Endothelial cell of hepatic sinusoid (primary cell): ENCODE data around the gene TPI1.

Source experiments
- in situ Hi-C: cut with HindIII; loops from 2 replicates; pipeline ENCODE4 v1.10.0; 2017; ENCODE audit warnings: low sequenced_read_pairs

Gene TPI1

DNA sequence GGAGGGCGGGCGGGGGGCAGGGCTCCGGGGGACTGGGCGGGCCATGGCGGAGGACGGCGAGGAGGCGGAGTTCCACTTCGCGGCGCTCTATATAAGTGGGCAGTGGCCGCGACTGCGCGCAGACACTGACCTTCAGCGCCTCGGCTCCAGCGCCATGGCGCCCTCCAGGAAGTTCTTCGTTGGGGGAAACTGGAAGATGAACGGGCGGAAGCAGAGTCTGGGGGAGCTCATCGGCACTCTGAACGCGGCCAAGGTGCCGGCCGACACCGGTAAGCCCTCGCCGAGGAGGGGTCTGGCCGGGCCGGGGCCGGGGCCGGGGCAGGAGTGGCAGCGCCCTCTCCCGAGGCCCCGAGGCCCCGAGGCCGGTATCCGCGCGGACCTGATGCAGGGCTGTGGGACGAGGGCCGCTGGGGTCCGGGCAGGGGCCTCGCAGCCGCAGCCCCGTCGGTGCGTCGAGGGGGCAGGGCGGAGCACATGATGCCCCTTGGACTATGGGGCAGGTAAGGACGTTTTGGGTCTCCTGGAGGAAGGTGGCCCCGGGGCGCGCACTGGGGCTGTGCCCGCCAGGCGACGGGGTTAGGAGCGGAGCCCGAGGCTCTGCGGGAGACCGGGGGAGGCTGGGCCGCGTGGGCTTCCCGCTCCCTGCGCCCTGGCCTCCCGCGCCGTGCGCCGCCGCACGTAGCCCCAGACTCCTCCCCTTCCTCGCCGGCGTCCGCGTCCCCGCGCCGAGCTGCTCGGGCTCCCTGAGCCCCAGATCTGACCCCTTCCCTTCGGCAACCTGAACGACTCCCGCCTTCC lies at the start of gene TPI1:
Gene TPI1 (plus strand): TSS at position 119 of the 798 bp plus-strand sequence. CDS start 36 bp downstream, at position 155.
- in situ Hi-C loops, result no loop called here

DNA sequence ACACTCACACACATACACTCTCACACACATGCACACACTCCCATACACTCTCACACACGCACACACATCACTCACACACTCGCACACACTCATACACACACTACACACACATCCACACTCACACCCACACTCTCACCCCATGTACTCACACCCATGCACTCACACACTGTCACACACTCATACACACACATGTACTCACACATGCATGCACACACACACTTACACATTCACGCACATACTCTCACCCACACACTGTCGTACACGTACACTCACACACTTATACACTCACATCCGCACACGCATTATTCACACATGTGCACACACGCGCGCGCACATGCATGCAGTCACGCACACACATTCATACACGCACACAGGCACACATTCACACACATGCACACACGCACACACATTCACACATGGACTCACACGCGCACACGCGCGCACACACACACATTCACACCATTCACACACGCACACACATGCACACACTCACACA lies 49.6 kb upstream of the TPI1 start:
- in situ Hi-C loops, result no loop called here

DNA sequence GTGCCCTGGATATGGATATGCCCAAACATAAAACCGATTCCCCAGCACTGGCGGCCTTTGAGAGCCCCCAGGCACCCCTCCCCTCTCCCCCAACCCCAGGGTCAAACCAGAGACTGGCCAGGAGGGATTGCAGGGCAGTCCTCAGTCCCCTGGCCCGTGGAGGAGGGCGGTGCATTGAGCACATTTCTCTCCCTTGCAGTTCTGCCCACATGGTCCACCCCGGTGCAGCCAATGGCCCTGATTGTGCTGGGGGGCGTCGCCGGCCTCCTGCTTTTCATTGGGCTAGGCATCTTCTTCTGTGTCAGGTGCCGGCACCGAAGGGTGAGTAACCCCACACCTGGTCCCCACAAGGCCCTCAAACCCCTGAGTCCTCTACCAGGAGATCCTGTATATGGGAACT lies 49.1 kb upstream of the TPI1 start:
- in situ Hi-C loops, result no loop called here

DNA sequence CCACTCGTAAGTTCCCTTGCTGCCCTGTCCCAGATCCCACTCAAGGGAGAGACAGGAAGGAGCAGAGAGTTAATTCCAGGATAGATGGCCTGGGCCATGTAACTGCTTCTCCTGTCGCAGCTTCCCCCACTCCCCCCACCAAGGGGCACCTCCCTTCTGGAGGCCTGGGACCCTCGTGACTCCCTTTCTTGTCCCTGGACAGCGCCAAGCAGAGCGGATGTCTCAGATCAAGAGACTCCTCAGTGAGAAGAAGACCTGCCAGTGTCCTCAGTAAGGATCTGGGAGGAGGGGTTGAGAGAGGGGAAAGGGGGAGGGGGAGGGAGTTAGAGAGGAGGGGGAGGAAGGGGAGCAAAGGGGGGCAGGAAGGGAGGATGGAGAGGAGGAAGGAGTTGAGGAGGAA lies 48.7 kb upstream of the TPI1 start:
- in situ Hi-C loops, result no loop called here

DNA sequence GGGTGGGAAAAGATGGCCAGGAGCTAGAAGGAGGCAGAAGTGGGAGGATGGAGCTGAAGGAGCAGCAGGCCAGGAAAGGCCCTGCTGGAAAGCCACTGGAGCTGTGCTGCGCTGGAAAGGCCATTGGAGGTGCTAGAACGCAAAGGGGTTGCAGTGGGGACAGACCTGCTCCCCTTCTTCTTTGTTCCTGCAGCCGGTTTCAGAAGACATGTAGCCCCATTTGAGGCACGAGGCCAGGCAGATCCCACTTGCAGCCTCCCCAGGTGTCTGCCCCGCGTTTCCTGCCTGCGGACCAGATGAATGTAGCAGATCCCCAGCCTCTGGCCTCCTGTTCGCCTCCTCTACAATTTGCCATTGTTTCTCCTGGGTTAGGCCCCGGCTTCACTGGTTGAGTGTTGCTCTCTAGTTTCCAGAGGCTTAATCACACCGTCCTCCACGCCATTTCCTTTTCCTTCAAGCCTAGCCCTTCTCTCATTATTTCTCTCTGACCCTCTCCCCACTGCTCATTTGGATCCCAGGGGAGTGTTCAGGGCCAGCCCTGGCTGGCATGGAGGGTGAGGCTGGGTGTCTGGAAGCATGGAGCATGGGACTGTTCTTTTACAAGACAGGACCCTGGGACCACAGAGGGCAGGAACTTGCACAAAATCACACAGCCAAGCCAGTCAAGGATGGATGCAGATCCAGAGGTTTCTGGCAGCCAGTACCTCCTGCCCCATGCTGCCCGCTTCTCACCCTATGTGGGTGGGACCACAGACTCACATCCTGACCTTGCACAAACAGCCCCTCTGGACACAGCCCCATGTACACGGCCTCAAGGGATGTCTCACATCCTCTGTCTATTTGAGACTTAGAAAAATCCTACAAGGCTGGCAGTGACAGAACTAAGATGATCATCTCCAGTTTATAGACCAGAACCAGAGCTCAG lies 48.0 kb upstream of the TPI1 start:
- in situ Hi-C loops, result no loop called here

GRCh38 chr12:6820166-6820565 lies 47.2 kb upstream of the TPI1 start:
- in situ Hi-C loops, result no loop called here

DNA sequence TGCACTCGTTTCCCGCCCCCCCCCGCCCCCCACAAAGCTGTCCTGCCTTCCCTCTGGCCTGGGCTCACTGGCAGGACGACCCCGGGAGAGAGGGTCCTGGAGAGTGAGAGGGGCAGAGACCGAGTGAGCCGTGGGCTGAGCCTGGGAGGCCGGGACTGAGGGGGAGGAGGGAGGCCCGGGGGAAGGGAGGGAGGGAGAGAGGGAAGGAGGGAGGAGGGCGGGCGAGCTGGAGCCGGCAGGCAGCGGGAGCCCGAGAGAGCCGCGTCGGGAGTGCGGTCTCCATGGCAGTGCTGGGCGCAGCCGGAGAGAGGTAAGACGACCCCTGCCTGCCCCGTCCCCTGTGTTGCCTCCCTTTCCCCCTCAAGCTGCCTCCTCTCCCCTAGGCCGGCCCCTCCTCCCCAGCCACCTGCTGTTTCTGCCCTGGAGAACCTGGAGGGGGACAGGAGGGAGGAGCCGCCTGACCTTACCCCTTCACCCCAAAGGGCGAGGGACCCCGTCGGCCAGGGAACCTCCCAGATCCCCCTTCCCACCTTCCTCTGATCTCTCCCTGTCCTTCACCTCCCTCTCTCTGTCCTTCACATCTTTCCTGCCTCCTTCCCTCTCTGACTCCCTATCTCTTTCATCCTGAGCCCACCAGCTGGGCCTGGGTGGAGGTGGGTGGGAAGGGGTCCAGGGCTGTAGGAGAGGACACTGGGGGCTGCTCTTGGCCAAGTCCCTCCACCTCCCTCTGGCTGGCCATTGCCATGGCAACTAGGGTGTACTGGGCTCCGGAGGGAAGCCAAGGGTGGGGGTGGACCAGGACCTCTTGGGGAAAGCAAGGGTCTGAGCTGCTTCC lies 45.5 kb upstream of the TPI1 start, which contains the start of gene GPR162:
Gene GPR162 (plus strand): TSS at position 231 of the 835 bp plus-strand sequence. CDS start 2,078 bp downstream, outside the sequence.
- in situ Hi-C loops, result no loop called here

GRCh38 chr12:6822426-6823135 lies 44.8 kb upstream of the TPI1 start:
- in situ Hi-C loops, result no loop called here

GRCh38 chr12:6823182-6824084 lies 43.9 kb upstream of the TPI1 start:
- in situ Hi-C loops, result no loop called here

- in situ Hi-C loops, result no loop called here
These were observed 43.1 kb upstream of the TPI1 start for GRCh38 chr12:6824085-6824775.

GRCh38 chr12:6824901-6825381 lies 42.4 kb upstream of the TPI1 start:
- in situ Hi-C loops, result no loop called here

DNA sequence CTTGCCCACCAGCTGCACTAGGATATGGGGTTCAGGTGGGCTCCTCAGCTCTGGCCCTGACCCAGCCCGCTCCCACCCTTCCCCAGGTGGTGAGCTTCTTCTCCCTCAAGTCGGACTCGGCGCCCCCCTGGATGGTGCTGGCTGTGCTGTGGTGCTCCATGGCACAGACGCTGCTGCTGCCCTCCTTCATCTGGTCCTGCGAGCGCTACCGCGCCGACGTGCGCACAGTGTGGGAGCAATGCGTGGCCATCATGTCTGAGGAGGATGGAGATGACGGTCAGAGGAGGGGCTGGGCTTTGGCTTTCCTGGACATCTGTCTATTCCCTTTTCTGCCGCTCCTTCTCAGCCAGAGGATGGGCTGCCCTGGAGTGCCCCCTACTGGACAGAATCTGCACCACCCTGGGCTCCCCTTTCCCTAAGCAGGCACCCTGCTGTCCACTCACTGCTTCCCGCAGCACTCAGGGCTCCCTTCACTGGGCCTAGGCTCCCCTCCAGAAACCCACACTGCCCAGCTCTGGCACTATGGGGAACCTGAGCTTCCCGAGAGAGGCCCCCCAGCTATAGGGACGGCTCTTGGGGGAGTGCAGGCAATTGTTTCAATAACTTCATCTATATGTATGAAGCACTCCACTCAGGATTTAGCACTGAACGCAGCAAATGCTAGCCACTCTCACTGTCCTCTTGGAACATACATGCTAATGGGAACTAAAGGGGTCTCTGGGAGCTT lies 41.8 kb upstream of the TPI1 start:
- in situ Hi-C loops, result no loop called here

- in situ Hi-C loops, result no loop called here
These were observed 41.1 kb upstream of the TPI1 start for GRCh38 chr12:6826125-6826733.

- in situ Hi-C loops, result no loop called here
These were observed 40.4 kb upstream of the TPI1 start for GRCh38 chr12:6826734-6827436.

- in situ Hi-C loops, result no loop called here
These were observed 39.9 kb upstream of the TPI1 start for GRCh38 chr12:6827437-6827911.

DNA sequence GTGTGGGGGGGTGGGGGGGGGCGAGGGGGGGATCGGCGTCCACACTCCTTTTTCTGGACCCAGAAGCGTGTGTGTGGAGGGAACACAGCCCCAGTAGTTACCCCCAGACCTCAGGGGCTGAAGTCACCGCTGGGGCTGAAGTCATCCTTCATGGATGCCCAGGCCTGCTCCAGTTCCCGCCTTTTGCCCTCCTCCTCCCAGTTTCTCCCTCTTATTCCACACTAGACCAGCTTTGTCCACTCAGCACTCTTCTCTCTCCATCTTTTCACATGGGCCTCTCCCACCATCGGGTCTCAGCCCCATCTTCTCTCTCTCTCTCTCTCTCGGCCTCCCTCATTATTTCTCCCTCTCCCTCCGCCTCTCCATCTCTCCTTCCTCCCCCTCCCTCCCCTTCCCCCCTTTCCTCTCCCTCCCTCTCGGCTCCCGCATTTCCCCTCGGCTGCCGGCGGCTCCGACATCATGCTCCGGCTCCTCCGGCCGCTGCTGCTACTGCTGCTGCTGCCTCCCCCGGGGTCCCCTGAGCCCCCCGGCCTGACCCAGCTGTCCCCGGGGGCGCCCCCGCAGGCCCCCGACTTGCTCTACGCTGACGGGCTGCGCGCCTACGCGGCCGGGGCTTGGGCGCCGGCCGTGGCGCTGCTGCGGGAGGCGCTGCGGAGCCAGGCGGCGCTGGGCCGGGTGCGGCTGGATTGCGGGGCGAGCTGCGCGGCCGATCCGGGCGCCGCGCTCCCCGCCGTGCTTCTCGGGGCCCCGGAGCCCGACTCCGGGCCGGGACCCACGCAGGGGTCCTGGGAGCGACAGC lies 39.1 kb upstream of the TPI1 start, which contains the start of gene P3H3:
Gene P3H3 (plus strand): TSS at position 426 of the 799 bp plus-strand sequence. CDS start 34 bp downstream, at position 460.
- in situ Hi-C loops, result no loop called here
